Esophagus squamous epithelium (tissue), 4 donors: ENCODE results near the gene CENPK.
"Not testable (repeated sequence)": the region's sequence is repeated elsewhere in the genome, so short reads cannot be mapped to it uniquely, and the experiment has no call there.

Experiments used
- POLR2A ChIP-seq, 4 donors: fragments of 450-650 bp; IDR thresholded peaks; one replicate each; pipeline ENCODE4 v1.6.1; 2017; ENCODE audit warnings: antibody characterized with exemption in 4 of 4, mild to moderate bottlenecking in 4 of 4, moderate library complexity in 3 of 4
- TF ChIP-seq, protein P1 (sequence below), 6 experiments: fragments of 450-650 bp in 4 of 6; fragments of 200-600 bp in 2 of 6; sonication (generic) in 2 of 6; IDR thresholded peaks; one replicate each; pipeline ENCODE4 v1.5.1; 2016 to 2019; ENCODE audit warnings: antibody characterized with exemption in 6 of 6, mild to moderate bottlenecking in 4 of 6, moderate library complexity in 4 of 6

DNA sequence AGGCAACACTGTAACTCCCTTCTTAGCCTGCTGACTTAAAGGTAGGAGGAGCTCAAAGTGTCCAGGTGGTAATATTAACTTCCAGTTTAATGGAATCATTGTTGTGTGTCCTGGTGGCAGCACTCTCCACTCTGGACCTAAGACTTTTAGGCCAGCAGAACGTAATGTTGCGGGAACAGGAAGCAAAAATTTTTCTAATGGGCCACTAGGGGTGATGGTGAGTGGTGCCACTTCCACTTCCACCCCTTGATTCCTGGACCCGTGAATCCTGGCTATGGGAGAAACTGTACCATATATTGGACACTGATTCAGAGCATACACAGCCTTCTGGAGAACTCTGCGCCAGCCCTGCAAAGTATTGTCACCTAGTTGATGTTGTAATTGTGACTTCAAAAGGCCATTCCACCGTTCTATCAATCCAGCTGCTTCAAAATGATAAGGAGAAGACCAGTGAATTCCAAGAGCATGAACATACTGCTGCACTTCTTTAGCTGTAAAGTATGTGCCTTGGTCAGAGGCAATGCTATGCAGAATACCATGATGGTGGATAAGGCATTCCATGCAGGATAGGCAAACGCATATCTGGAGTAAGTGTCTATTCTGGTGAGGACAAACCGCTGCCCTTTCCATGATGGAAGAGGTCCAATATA lies 74.8 kb downstream of the CENPK start:
- TF ChIP-seq, protein P1, sequence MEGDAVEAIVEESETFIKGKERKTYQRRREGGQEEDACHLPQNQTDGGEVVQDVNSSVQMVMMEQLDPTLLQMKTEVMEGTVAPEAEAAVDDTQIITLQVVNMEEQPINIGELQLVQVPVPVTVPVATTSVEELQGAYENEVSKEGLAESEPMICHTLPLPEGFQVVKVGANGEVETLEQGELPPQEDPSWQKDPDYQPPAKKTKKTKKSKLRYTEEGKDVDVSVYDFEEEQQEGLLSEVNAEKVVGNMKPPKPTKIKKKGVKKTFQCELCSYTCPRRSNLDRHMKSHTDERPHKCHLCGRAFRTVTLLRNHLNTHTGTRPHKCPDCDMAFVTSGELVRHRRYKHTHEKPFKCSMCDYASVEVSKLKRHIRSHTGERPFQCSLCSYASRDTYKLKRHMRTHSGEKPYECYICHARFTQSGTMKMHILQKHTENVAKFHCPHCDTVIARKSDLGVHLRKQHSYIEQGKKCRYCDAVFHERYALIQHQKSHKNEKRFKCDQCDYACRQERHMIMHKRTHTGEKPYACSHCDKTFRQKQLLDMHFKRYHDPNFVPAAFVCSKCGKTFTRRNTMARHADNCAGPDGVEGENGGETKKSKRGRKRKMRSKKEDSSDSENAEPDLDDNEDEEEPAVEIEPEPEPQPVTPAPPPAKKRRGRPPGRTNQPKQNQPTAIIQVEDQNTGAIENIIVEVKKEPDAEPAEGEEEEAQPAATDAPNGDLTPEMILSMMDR (IDR thresholded peaks at IDR 0.05) = not testable (repeated sequence)
- not testable (repeated sequence) for TF ChIP-seq POLR2A (IDR thresholded peaks at IDR 0.05)
